Endothelial cell (in vitro differentiated cells): ENCODE measurements around the gene GRIN1. TPM values are rescaled to one million over a fixed set of nuclear protein-coding genes. Genes with fewer than 3 reads are reported as not detected.

ENCODE experiments used
- DNase-seq: peaks from one replicate; pipeline ENCODE4 v3.0.0; 2021; ENCODE audit warnings: low spot score
- H3K27ac Mint-ChIP-seq: one replicate; pipeline ENCODE4 v1.8.0; 2021; ENCODE audit warnings: mixed read lengths, inconsistent platforms; ENCODE audit not compliant: unreplicated experiment
- H3K27me3 Mint-ChIP-seq: one replicate; pipeline ENCODE4 v1.8.0; 2021; ENCODE audit warnings: mild to moderate bottlenecking, moderate library complexity, mixed read lengths, inconsistent platforms; ENCODE audit not compliant: unreplicated experiment
- H3K36me3 Mint-ChIP-seq: one replicate; pipeline ENCODE4 v1.8.0; 2021; ENCODE audit warnings: mild to moderate bottlenecking, low read depth, mixed read lengths, inconsistent platforms; ENCODE audit not compliant: unreplicated experiment
- H3K4me1 Mint-ChIP-seq: one replicate; pipeline ENCODE4 v1.8.0; 2021; ENCODE audit warnings: mild to moderate bottlenecking, mixed read lengths, inconsistent platforms; ENCODE audit not compliant: unreplicated experiment
- H3K4me3 Mint-ChIP-seq: one replicate; pipeline ENCODE4 v1.8.0; 2021; ENCODE audit warnings: mild to moderate bottlenecking, mixed read lengths, inconsistent platforms; ENCODE audit not compliant: unreplicated experiment
- H3K9me3 Mint-ChIP-seq: one replicate; pipeline ENCODE4 v1.8.0; 2021; ENCODE audit warnings: mixed read lengths, inconsistent platforms; ENCODE audit not compliant: unreplicated experiment
- total RNA-seq: library from RNA; stranded (reverse); fragmentation: NEBNext Ultra II Directional; extraction: Animal tissue kit (Norgen Biotek cat#: 25700); gene quantifications from one replicate; pipeline ENCODE4 v1.2.1, GENCODE V29; 2021; ENCODE audit not compliant: unreplicated experiment
- TF ChIP-seq, protein P1 (sequence below): fragments of 200-600 bp; sonication (generic); IDR thresholded peaks from one replicate; pipeline ENCODE4 v1.5.0; 2021; ENCODE audit warnings: antibody characterized with exemption; ENCODE audit not compliant: unreplicated experiment

The GRIN1 gene
- total RNA-seq, 1 donor from 2014 or later, result not detected

DNA sequence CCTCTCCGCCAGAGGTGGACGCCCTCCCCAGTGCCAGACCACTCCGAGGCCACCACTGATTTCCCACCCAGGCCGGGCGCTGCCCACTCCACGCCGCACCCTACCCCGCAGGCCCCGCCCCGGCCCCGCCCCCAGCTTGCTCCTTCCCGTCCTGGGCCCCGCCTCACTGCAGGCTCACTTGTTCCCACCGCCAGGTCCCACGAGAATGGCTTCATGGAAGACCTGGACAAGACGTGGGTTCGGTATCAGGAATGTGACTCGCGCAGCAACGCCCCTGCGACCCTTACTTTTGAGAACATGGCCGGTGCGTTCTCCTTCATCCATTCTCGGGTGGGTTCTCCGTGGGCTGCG lies 24.4 kb downstream of the GRIN1 start:
- Mint-ChIP-seq H3K4me3 (no peak overlapping the region), H3K4me1 (peaks cover 2% of the 10 kb centered on the region), H3K27me3 (peaks cover 21% of the 10 kb centered on the region), H3K36me3 (no peaks in the 10 kb centered on the region), H3K9me3 (no peaks in the 10 kb centered on the region), H3K27ac (no peak overlapping the region)
- TF ChIP-seq, protein P1, sequence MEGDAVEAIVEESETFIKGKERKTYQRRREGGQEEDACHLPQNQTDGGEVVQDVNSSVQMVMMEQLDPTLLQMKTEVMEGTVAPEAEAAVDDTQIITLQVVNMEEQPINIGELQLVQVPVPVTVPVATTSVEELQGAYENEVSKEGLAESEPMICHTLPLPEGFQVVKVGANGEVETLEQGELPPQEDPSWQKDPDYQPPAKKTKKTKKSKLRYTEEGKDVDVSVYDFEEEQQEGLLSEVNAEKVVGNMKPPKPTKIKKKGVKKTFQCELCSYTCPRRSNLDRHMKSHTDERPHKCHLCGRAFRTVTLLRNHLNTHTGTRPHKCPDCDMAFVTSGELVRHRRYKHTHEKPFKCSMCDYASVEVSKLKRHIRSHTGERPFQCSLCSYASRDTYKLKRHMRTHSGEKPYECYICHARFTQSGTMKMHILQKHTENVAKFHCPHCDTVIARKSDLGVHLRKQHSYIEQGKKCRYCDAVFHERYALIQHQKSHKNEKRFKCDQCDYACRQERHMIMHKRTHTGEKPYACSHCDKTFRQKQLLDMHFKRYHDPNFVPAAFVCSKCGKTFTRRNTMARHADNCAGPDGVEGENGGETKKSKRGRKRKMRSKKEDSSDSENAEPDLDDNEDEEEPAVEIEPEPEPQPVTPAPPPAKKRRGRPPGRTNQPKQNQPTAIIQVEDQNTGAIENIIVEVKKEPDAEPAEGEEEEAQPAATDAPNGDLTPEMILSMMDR, result no peak
- no peak for DNase-seq

DNA sequence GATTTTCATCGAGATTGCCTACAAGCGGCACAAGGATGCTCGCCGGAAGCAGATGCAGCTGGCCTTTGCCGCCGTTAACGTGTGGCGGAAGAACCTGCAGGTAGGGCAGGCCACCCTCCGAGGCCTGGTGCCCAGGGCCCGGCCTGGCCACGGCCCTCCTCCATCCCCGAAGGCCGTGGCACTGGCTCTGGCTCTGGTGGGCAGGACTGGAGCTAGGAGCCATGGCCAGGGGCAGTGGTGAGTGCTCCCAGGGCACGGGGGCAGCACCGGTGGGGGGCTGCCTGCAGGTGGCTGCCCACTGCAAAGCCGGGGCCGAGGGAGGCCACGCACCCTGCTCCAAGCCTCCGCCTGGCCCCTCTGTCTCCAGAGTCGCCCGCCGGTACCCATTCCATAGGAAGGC lies 24.9 kb downstream of the GRIN1 start:
- no peaks in the 10 kb centered on the region for H3K36me3 Mint-ChIP-seq
- no peaks in the 10 kb centered on the region for H3K9me3 Mint-ChIP-seq
- no peak overlapping the region for H3K4me3 Mint-ChIP-seq
- peaks cover 20% of the 10 kb centered on the region for H3K27me3 Mint-ChIP-seq
- TF ChIP-seq, protein P1, result no peak
- no peak for DNase-seq
- H3K4me1 Mint-ChIP-seq, result peaks cover 2% of the 10 kb centered on the region
- no peak overlapping the region for H3K27ac Mint-ChIP-seq

DNA sequence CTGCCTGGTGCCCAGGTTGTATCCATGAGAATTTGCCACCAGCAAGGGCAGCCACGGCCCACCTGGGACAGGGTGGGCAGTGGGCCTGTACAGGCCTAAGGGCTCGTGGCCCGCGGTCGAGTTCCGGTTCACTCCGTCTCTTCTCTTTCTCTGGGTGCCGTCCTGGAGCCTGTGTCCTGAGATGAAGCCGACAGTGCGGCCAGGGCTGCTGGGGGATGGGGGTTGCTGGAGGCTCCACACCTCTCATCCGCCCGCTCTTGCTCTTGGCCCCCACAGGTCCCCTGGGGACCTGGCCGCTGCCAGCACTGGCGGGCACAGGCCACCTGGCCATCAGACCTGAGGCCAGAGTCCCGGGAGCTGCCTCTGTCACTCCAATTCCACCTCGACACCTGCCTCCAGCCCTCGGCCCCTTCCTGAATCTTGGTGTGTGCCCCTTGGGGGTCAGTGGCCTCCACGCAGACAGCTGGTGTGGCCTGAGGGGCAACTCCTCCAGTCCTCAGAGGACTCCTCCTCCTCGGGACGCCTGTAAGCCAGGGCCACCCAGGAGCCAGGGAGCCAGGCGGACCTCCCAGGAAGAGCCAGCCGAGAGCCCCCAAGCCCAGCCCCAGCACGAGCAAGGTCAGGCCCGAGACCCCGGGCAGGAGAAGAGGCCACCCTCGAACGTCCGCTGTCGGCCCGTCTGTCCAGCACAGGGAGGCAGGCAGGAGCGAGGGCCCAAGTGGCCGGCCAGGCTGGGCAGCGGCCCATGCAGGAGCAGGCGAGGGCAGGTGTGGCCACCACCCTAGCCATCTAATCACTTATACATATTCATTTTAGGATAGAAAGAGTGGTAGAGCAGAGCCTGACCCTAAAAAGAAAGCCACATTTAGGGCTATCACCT lies 25.7 kb downstream of the GRIN1 start:
- Mint-ChIP-seq H3K36me3 (no peaks in the 10 kb centered on the region), H3K9me3 (no peaks in the 10 kb centered on the region), H3K4me1 (no peaks in the 10 kb centered on the region), H3K27ac (no peak overlapping the region), H3K27me3 (peaks cover 16% of the 10 kb centered on the region), H3K4me3 (no peak overlapping the region)
- no peak for DNase-seq
- TF ChIP-seq, protein P1, result no peak

DNA sequence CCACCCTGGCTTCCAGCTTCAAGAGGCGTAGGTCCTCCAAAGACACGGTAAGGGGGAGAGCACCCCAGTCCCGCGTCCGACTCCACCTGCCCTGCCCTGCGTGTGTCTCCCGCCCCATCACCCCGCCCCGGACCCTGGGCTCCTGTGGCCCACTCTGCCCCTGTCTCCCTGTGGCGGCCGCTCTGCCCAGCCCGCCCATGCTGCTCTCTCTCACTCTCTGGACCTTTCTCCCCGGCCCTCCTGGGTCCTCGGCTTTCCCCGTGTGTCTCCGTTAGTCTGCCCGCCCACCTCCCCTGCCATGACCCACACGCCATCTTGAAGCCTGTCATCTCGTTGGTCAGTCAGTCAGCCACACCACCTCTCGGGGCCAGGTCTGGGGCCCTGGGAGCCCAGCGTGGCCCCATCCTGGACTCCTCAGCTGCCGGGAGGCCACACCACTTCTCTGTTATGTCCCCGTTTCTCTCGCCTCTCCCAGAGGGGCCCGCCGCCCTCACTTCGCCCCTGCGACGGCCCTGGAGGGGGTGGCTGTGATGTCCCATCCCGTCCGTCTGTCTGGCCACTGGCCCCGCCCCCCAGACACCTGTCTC lies 26.4 kb downstream of the GRIN1 start:
- TF ChIP-seq, protein P1, result no peak
- Mint-ChIP-seq H3K4me1 (no peaks in the 10 kb centered on the region), H3K27ac (no peak overlapping the region), H3K4me3 (no peak overlapping the region), H3K9me3 (no peaks in the 10 kb centered on the region), H3K27me3 (peaks cover 19% of the 10 kb centered on the region), H3K36me3 (no peaks in the 10 kb centered on the region)
- no peak for DNase-seq
